ENCODE data around the gene PSMC5. TPM values are rescaled to one million over a fixed set of nuclear protein-coding genes. Genes with fewer than 3 reads are reported as not detected.
"Not testable (repeated sequence)": the region's sequence is repeated elsewhere in the genome, so short reads cannot be mapped to it uniquely, and the experiment has no call there.

PSMC5 gene
- polyA plus RNA-seq, 1 donor (not counting 4 experiments of a cell fraction or from before 2014, with no cell fraction given): 141 TPM

GRCh38 chr17:63854709-63855108 lies 27.5 kb downstream of the PSMC5 start:
- Histone ChIP-seq H3K79me2 (ENCODE audit: control insufficient read depth, insufficient read depth, low read length) (no peaks in the 10 kb centered on the region), H3K9me1 (ENCODE audit: control insufficient read depth, extremely low read depth, insufficient read depth, low read length) (no peaks in the 10 kb centered on the region), H3K9ac (ENCODE audit: control insufficient read depth, extremely low read depth, insufficient read depth, low read length) (no peak overlapping the region), H3K4me3 (ENCODE audit: control insufficient read depth in 2 of 3, extremely low read depth in 1 of 3, insufficient read depth in 2 of 3, low read depth in 1 of 3, low read length in 3 of 3) (no peak overlapping the region), H3K27me3 (ENCODE audit: control insufficient read depth, extremely low read depth, insufficient read depth, low read length) (peaks cover 5% of the 10 kb centered on the region), H2AFZ (ENCODE audit: control insufficient read depth, low read length) (no peak overlapping the region), H3K4me1 (ENCODE audit: control insufficient read depth, extremely low read depth, insufficient read depth, low read length) (no peaks in the 10 kb centered on the region), H3K4me2 (ENCODE audit: control insufficient read depth, extremely low read depth, insufficient read depth, low read depth, low read length) (no peak overlapping the region), H3K36me3 (ENCODE audit: control insufficient read depth in 2 of 2, extremely low read depth in 1 of 2, insufficient read depth in 2 of 2, low read length in 2 of 2) (no peaks in the 10 kb centered on the region), H3K27ac (ENCODE audit: control insufficient read depth, insufficient read depth, low read length) (no peak overlapping the region), H3K9me3 (ENCODE audit: control insufficient read depth, low read depth, low read length) (no peaks in the 10 kb centered on the region), H4K20me1 (ENCODE audit: control insufficient read depth, extremely low read depth, insufficient read depth, low read length) (no peaks in the 10 kb centered on the region)
- FAIRE-seq (no peak), DNase-seq (ENCODE audit: low read depth, low spot score) (no peak)
- TF ChIP-seq, protein P1, sequence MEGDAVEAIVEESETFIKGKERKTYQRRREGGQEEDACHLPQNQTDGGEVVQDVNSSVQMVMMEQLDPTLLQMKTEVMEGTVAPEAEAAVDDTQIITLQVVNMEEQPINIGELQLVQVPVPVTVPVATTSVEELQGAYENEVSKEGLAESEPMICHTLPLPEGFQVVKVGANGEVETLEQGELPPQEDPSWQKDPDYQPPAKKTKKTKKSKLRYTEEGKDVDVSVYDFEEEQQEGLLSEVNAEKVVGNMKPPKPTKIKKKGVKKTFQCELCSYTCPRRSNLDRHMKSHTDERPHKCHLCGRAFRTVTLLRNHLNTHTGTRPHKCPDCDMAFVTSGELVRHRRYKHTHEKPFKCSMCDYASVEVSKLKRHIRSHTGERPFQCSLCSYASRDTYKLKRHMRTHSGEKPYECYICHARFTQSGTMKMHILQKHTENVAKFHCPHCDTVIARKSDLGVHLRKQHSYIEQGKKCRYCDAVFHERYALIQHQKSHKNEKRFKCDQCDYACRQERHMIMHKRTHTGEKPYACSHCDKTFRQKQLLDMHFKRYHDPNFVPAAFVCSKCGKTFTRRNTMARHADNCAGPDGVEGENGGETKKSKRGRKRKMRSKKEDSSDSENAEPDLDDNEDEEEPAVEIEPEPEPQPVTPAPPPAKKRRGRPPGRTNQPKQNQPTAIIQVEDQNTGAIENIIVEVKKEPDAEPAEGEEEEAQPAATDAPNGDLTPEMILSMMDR (optimal IDR thresholded peaks at IDR 0.05 in 1 of 3, IDR thresholded peaks at IDR 0.05 in 1 of 3, conservative IDR thresholded peaks at IDR 0.05 in 1 of 3; ENCODE audit: extremely low read depth in 1 of 3, insufficient read depth in 2 of 3, low read length in 3 of 3): no peak
- TF ChIP-seq EZH2 (IDR thresholded peaks at IDR 0.05; ENCODE audit: low read length): no peak
- dilution Hi-C loops (cut with MboI; ENCODE audit: extremely low pct_ligation_motif_present, low sequenced_read_pairs): no loop called here

DNA sequence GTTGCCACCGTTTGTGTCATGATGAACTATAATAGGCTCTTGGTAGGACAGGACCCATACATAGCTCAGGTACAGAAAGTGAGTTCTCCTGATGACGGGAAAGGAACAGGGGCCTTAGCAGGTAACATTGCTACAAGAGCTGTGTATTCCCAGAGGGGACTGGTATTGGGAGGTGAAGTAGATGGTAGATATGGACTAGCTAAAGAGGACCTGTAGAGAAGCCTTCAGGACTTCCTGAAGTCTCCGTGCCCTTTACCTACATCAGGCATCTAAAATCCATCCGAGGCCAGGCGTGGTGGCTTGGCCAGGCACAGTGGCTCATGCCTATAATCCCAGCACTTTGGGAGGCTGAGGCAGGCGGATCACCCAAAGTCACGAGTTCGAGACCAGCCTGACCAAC lies 28.0 kb downstream of the PSMC5 start:
- dilution Hi-C loops (cut with MboI; ENCODE audit: extremely low pct_ligation_motif_present, low sequenced_read_pairs): no loop called here
- no peaks in the 10 kb centered on the region for H4K20me1 ChIP-seq (ENCODE audit: control insufficient read depth, extremely low read depth, insufficient read depth, low read length)

GRCh38 chr17:63856425-63856824 lies 29.2 kb downstream of the PSMC5 start:
- H4K20me1 ChIP-seq (ENCODE audit: control insufficient read depth, extremely low read depth, insufficient read depth, low read length); H2AFZ ChIP-seq (ENCODE audit: control insufficient read depth, low read length); H3K27me3 ChIP-seq (ENCODE audit: control insufficient read depth, extremely low read depth, insufficient read depth, low read length); H3K4me2 ChIP-seq (ENCODE audit: control insufficient read depth, extremely low read depth, insufficient read depth, low read depth, low read length); H3K79me2 ChIP-seq (ENCODE audit: control insufficient read depth, insufficient read depth, low read length); H3K9ac ChIP-seq (ENCODE audit: control insufficient read depth, extremely low read depth, insufficient read depth, low read length); H3K4me1 ChIP-seq (ENCODE audit: control insufficient read depth, extremely low read depth, insufficient read depth, low read length); FAIRE-seq; H3K27ac ChIP-seq (ENCODE audit: control insufficient read depth, insufficient read depth, low read length); DNase-seq (ENCODE audit: low read depth, low spot score); H3K36me3 ChIP-seq (ENCODE audit: control insufficient read depth in 2 of 2, extremely low read depth in 1 of 2, insufficient read depth in 2 of 2, low read length in 2 of 2); H3K4me3 ChIP-seq (ENCODE audit: control insufficient read depth in 2 of 3, extremely low read depth in 1 of 3, insufficient read depth in 2 of 3, low read depth in 1 of 3, low read length in 3 of 3); dilution Hi-C loops (cut with MboI; ENCODE audit: extremely low pct_ligation_motif_present, low sequenced_read_pairs); H3K9me1 ChIP-seq (ENCODE audit: control insufficient read depth, extremely low read depth, insufficient read depth, low read length); H3K9me3 ChIP-seq (ENCODE audit: control insufficient read depth, low read depth, low read length): not testable (repeated sequence)

More for the DNA sequence above, 28.0 kb downstream of the PSMC5 start:
- Histone ChIP-seq H3K9me3 (ENCODE audit: control insufficient read depth, low read depth, low read length) (no peaks in the 10 kb centered on the region), H3K27me3 (ENCODE audit: control insufficient read depth, extremely low read depth, insufficient read depth, low read length) (peaks cover 4% of the 10 kb centered on the region), H3K4me3 (ENCODE audit: control insufficient read depth in 2 of 3, extremely low read depth in 1 of 3, insufficient read depth in 2 of 3, low read depth in 1 of 3, low read length in 3 of 3) (no peak overlapping the region), H3K4me2 (ENCODE audit: control insufficient read depth, extremely low read depth, insufficient read depth, low read depth, low read length) (no peak overlapping the region), H3K79me2 (ENCODE audit: control insufficient read depth, insufficient read depth, low read length) (no peaks in the 10 kb centered on the region), H3K4me1 (ENCODE audit: control insufficient read depth, extremely low read depth, insufficient read depth, low read length) (no peaks in the 10 kb centered on the region), H3K9me1 (ENCODE audit: control insufficient read depth, extremely low read depth, insufficient read depth, low read length) (no peaks in the 10 kb centered on the region), H2AFZ (ENCODE audit: control insufficient read depth, low read length) (no peak overlapping the region), H3K27ac (ENCODE audit: control insufficient read depth, insufficient read depth, low read length) (no peak overlapping the region), H3K9ac (ENCODE audit: control insufficient read depth, extremely low read depth, insufficient read depth, low read length) (no peak overlapping the region), H3K36me3 (ENCODE audit: control insufficient read depth in 2 of 2, extremely low read depth in 1 of 2, insufficient read depth in 2 of 2, low read length in 2 of 2) (no peaks in the 10 kb centered on the region)
- FAIRE-seq: no peak
- no peak for DNase-seq (ENCODE audit: low read depth, low spot score)
- no peak for TF ChIP-seq EZH2 (IDR thresholded peaks at IDR 0.05; ENCODE audit: low read length)
- TF ChIP-seq, protein P1 (optimal IDR thresholded peaks at IDR 0.05 in 1 of 3, IDR thresholded peaks at IDR 0.05 in 1 of 3, conservative IDR thresholded peaks at IDR 0.05 in 1 of 3; ENCODE audit: extremely low read depth in 1 of 3, insufficient read depth in 2 of 3, low read length in 3 of 3): no peak

All from keratinocyte (primary cell).